Peyer's patch (tissue), 4 donors: ENCODE data around the gene FGD3.

Source experiments
- POLR2A ChIP-seq, 2 donors: fragments of 450-650 bp; IDR thresholded peaks; one replicate each; pipeline ENCODE4 v1.5.1; 2017; ENCODE audit warnings: antibody characterized with exemption in 2 of 2, mild to moderate bottlenecking in 2 of 2, moderate library complexity in 2 of 2
- TF ChIP-seq, protein P1 (sequence below), 6 experiments: fragments of 450-650 bp in 4 of 6; fragments of 200-600 bp in 2 of 6; sonication (generic) in 1 of 6; IDR thresholded peaks; one replicate each; pipeline ENCODE4 v1.5.1; 2017 to 2019; ENCODE audit warnings: antibody characterized with exemption in 6 of 6, mild to moderate bottlenecking in 3 of 6, moderate library complexity in 1 of 6

DNA sequence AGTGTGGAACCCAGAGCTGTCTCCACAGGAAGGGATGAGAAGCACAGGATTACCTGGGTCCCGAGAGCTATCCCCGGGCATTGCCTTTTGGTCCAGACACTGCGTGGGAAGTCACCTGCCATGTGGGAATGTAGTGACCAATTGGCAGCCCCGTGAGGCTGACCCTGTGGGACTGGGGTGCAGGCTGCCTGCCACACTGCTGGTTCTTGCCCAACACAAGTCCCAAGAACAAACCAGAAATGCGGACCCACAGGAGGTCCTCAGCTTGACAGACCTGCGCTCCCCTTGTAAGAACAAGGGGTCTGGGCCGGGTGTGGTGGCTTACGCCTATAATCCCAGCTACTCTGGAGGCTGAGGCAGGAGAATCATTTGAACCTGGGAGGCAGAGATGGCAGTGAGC lies 2.4 kb upstream of the FGD3 start:
- no peak for TF ChIP-seq POLR2A (IDR thresholded peaks at IDR 0.05)
- TF ChIP-seq, protein P1, sequence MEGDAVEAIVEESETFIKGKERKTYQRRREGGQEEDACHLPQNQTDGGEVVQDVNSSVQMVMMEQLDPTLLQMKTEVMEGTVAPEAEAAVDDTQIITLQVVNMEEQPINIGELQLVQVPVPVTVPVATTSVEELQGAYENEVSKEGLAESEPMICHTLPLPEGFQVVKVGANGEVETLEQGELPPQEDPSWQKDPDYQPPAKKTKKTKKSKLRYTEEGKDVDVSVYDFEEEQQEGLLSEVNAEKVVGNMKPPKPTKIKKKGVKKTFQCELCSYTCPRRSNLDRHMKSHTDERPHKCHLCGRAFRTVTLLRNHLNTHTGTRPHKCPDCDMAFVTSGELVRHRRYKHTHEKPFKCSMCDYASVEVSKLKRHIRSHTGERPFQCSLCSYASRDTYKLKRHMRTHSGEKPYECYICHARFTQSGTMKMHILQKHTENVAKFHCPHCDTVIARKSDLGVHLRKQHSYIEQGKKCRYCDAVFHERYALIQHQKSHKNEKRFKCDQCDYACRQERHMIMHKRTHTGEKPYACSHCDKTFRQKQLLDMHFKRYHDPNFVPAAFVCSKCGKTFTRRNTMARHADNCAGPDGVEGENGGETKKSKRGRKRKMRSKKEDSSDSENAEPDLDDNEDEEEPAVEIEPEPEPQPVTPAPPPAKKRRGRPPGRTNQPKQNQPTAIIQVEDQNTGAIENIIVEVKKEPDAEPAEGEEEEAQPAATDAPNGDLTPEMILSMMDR (IDR thresholded peaks at IDR 0.05), result no peak
